ENCODE results near the gene MSI1.

The MSI1 gene

DNA sequence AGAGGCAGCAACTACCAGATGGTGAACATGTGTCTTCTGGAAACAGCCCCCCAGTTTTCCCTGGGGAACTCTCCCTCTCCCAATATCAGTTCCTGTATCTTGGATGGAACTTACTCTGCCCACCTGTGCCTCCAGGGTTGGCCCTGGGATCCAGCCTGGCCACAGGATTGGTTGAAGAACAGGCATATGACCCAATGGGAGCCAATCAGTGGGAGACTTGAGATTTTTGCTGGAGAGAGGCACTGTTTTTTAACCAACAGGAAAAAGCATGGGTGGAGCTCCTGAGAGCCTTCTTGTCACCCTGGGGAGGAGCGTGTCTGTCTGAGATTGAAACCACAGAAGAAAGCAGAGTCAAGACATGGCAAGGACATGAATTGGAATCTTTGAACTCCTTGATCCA lies 35.3 kb upstream of the MSI1 start:
- Histone ChIP-seq H3K27me3 (ENCODE audit: low read depth, low read length) (no peaks in the 10 kb centered on the region), H3K4me3 (ENCODE audit: low read length) (no peak overlapping the region), H3K9ac (ENCODE audit: low read length) (no peak overlapping the region), H4K20me1 (ENCODE audit: insufficient read depth, low read length) (no peaks in the 10 kb centered on the region), H3K4me1 (ENCODE audit: low read length) (peaks cover 13% of the 10 kb centered on the region), H3K27ac (ENCODE audit: low read length) (no peak overlapping the region), H3K4me2 (ENCODE audit: low read length) (no peak overlapping the region), H3K9me3 (ENCODE audit: insufficient read depth, low read length) (no peaks in the 10 kb centered on the region), H2AFZ (ENCODE audit: low read depth, low read length) (no peak overlapping the region), H3K79me2 (ENCODE audit: low read length) (no peaks in the 10 kb centered on the region), H3K36me3 (replicated peaks; ENCODE audit: low read depth, low read length) (no peaks in the 10 kb centered on the region)
- TF ChIP-seq, protein P1, sequence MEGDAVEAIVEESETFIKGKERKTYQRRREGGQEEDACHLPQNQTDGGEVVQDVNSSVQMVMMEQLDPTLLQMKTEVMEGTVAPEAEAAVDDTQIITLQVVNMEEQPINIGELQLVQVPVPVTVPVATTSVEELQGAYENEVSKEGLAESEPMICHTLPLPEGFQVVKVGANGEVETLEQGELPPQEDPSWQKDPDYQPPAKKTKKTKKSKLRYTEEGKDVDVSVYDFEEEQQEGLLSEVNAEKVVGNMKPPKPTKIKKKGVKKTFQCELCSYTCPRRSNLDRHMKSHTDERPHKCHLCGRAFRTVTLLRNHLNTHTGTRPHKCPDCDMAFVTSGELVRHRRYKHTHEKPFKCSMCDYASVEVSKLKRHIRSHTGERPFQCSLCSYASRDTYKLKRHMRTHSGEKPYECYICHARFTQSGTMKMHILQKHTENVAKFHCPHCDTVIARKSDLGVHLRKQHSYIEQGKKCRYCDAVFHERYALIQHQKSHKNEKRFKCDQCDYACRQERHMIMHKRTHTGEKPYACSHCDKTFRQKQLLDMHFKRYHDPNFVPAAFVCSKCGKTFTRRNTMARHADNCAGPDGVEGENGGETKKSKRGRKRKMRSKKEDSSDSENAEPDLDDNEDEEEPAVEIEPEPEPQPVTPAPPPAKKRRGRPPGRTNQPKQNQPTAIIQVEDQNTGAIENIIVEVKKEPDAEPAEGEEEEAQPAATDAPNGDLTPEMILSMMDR (IDR thresholded peaks at IDR 0.05; ENCODE audit: low read depth, low read length), result no peak
- TF ChIP-seq EZH2phosphoT487 (IDR thresholded peaks at IDR 0.05; ENCODE audit: low read depth), result no peak

GRCh38 chr12:120403869-120404268 lies 34.9 kb upstream of the MSI1 start:
- Histone ChIP-seq H3K4me1 (ENCODE audit: low read length) (peaks cover 17% of the 10 kb centered on the region), H3K9me3 (ENCODE audit: insufficient read depth, low read length) (no peaks in the 10 kb centered on the region), H3K9ac (ENCODE audit: low read length) (no peak overlapping the region), H3K4me2 (ENCODE audit: low read length) (no peak overlapping the region), H4K20me1 (ENCODE audit: insufficient read depth, low read length) (no peaks in the 10 kb centered on the region), H3K79me2 (ENCODE audit: low read length) (no peaks in the 10 kb centered on the region), H3K36me3 (replicated peaks; ENCODE audit: low read depth, low read length) (no peaks in the 10 kb centered on the region), H3K4me3 (ENCODE audit: low read length) (no peak overlapping the region), H3K27ac (ENCODE audit: low read length) (no peak overlapping the region), H3K27me3 (ENCODE audit: low read depth, low read length) (no peaks in the 10 kb centered on the region), H2AFZ (ENCODE audit: low read depth, low read length) (no peak overlapping the region)
- no peak for TF ChIP-seq EZH2phosphoT487 (IDR thresholded peaks at IDR 0.05; ENCODE audit: low read depth)
- TF ChIP-seq, protein P1 (IDR thresholded peaks at IDR 0.05; ENCODE audit: low read depth, low read length), result no peak

GRCh38 chr12:120402217-120402616 lies 33.3 kb upstream of the MSI1 start:
- Histone ChIP-seq H3K27me3 (ENCODE audit: low read depth, low read length) (no peaks in the 10 kb centered on the region), H2AFZ (ENCODE audit: low read depth, low read length) (no peak overlapping the region; the same call in 1 of the 2 replicates), H3K9ac (ENCODE audit: low read length) (no peak overlapping the region), H3K36me3 (replicated peaks; ENCODE audit: low read depth, low read length) (no peaks in the 10 kb centered on the region), H3K79me2 (ENCODE audit: low read length) (no peaks in the 10 kb centered on the region), H3K4me1 (ENCODE audit: low read length) (peaks cover 26% of the 10 kb centered on the region), H3K4me2 (ENCODE audit: low read length) (no peak overlapping the region), H3K27ac (ENCODE audit: low read length) (no peak overlapping the region), H3K9me3 (ENCODE audit: insufficient read depth, low read length) (no peaks in the 10 kb centered on the region), H4K20me1 (ENCODE audit: insufficient read depth, low read length) (no peaks in the 10 kb centered on the region), H3K4me3 (ENCODE audit: low read length) (no peak overlapping the region)
- TF ChIP-seq EZH2phosphoT487 (IDR thresholded peaks at IDR 0.05; ENCODE audit: low read depth), result no peak
- TF ChIP-seq, protein P1 (IDR thresholded peaks at IDR 0.05; ENCODE audit: low read depth, low read length), result no peak

- H4K20me1 ChIP-seq (ENCODE audit: insufficient read depth, low read length), result no peaks in the 10 kb centered on the region
- peak overlapping the region; percentile 38 for H3K4me2 ChIP-seq (ENCODE audit: low read length)
- no peak overlapping the region for H2AFZ ChIP-seq (ENCODE audit: low read depth, low read length)
- peaks cover 26% of the 10 kb centered on the region for H3K4me1 ChIP-seq (ENCODE audit: low read length)
- H3K27me3 ChIP-seq (ENCODE audit: low read depth, low read length), result no peaks in the 10 kb centered on the region
- H3K27ac ChIP-seq (ENCODE audit: low read length), result no peak overlapping the region
- no peaks in the 10 kb centered on the region for H3K36me3 ChIP-seq (replicated peaks; ENCODE audit: low read depth, low read length)
- no peak overlapping the region for H3K4me3 ChIP-seq (ENCODE audit: low read length)
- H3K9ac ChIP-seq (ENCODE audit: low read length), result no peak overlapping the region
- no peaks in the 10 kb centered on the region for H3K9me3 ChIP-seq (ENCODE audit: insufficient read depth, low read length)
- TF ChIP-seq EZH2phosphoT487 (IDR thresholded peaks at IDR 0.05; ENCODE audit: low read depth), result no peak
- TF ChIP-seq, protein P1 (IDR thresholded peaks at IDR 0.05; ENCODE audit: low read depth, low read length), result no peak
- H3K79me2 ChIP-seq (ENCODE audit: low read length), result no peaks in the 10 kb centered on the region
These were observed 30.6 kb upstream of the MSI1 start for GRCh38 chr12:120399531-120399930.
